ENCODE data around the gene PRR22. TPM values are rescaled to one million over a fixed set of nuclear protein-coding genes. Genes with fewer than 3 reads are reported as not detected.

Gene PRR22
- total RNA-seq, 2 experiments from 2014 or later, result 1.1 to 1.5 TPM

DNA sequence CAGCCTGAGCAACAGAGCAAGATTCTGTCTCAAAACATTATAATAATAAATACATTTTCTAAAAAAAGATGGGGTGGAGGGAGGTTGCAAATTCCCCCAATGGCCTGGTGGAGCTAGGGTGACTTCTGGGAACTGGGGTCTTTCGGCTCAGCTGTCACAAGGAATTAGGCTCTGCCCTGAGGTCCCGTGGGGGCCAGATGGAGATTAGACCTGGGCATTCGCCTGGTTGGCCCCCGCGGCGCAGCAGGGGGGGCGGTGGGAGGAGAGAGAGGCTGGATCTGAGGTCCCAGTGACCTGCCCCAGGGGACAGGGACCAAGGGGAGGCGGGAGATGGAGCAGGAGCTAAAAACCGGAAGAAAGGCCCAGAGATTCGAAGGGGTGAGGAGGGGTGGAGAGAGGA is 40.2 kb upstream of the PRR22 start:
- DNase-seq, result no peak
- Mint-ChIP-seq H3K36me3 (ENCODE audit: low read depth) (no peaks in the 10 kb centered on the region), H3K4me3 (no peak overlapping the region), H3K27me3 (ENCODE audit: low read depth) (no peaks in the 10 kb centered on the region), H3K4me1 (ENCODE audit: low read depth) (peaks cover 9% of the 10 kb centered on the region), H3K27ac (no peak overlapping the region), H3K9me3 (no peaks in the 10 kb centered on the region)
- intact Hi-C loops (cut with micrococcal nuclease), result loop anchor here (5.0 kb wide), 2 partner anchors 128 to 948 kb away; partner anchors contain the start of gene VAV1
- CTCF ChIA-PET, result interaction anchor here (0.9 kb wide), 1 partner anchor 21 kb away, joined by 3 read pairs; no protein-coding TSS in a partner anchor

GRCh38 chr19:5823579-5824281 is 39.2 kb upstream of the PRR22 start:
- CTCF ChIA-PET, result interaction anchor here (0.6 to 1.1 kb wide), 2 partner anchors 20 to 21 kb away, joined by 3 to 4 read pairs; no protein-coding TSS in a partner anchor
- peaks cover 9% of the 10 kb centered on the region for H3K4me1 Mint-ChIP-seq (ENCODE audit: low read depth)
- H3K27ac Mint-ChIP-seq, result no peak overlapping the region

DNA sequence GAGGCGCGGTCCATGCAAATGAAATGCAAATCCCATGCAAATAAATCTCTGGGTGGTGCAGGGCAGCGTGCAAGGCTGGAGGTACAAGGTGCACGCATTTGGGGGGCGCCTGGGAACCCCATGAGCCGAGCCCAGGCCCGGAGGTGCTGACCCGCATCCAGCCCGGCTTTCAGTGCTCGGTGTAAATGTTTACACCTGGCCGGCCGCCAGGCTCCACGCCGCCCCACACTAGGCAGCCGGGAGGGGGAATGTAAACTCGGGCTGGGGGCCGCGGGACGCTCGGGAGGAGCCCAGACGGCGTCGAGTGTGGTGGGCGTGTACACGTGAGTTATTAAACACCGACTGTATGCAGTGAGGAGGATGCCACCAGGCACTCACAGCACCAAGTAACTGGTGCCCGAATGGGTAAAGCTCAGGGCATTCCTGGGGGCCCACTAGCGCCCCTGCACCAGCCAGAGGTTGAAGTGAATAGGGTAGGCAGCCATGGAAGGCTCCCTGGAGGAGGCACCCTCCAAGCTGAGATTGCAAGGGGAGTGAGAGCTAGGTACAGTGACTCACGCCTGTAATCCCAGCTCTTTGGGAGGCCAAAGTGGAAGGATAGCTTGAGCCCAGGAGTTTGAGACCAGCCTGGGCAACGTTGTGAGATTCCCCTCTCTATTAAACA is 37.8 kb upstream of the PRR22 start:
- Mint-ChIP-seq H3K36me3 (ENCODE audit: low read depth) (no peaks in the 10 kb centered on the region), H3K9me3 (no peaks in the 10 kb centered on the region), H3K4me3 (no peak overlapping the region), H3K27ac (no peak overlapping the region), H3K4me1 (ENCODE audit: low read depth) (peaks cover 8% of the 10 kb centered on the region), H3K27me3 (ENCODE audit: low read depth) (no peaks in the 10 kb centered on the region)
- CTCF ChIA-PET, result interaction anchor here (1.1 kb wide), 1 partner anchor 18 kb away, joined by 6 read pairs; no protein-coding TSS in a partner anchor
- no peak for DNase-seq
- intact Hi-C loops (cut with micrococcal nuclease), result no loop called here

More at GRCh38 chr19:5823579-5824281, 39.2 kb upstream of the PRR22 start:
- no peaks in the 10 kb centered on the region for H3K27me3 Mint-ChIP-seq (ENCODE audit: low read depth)
- H3K4me3 Mint-ChIP-seq, result no peak overlapping the region
- H3K36me3 Mint-ChIP-seq (ENCODE audit: low read depth), result no peaks in the 10 kb centered on the region
- no peaks in the 10 kb centered on the region for H3K9me3 Mint-ChIP-seq
- intact Hi-C loops (cut with micrococcal nuclease), result no loop called here
- no peak for DNase-seq

- no peaks in the 10 kb centered on the region for H3K27me3 Mint-ChIP-seq (ENCODE audit: low read depth)
- intact Hi-C loops (cut with micrococcal nuclease), result no loop called here
- CTCF ChIA-PET, result interaction anchor here (1.1 kb wide), 1 partner anchor 18 kb away, joined by 6 read pairs; no protein-coding TSS in a partner anchor
Measured at GRCh38 chr19:5821521-5822180, 37.1 kb upstream of the PRR22 start.

GRCh38 chr19:5820785-5821184 is 36.2 kb upstream of the PRR22 start:
- no peaks in the 10 kb centered on the region for H3K27me3 Mint-ChIP-seq (ENCODE audit: low read depth)
- no peak for DNase-seq
- H3K4me1 Mint-ChIP-seq (ENCODE audit: low read depth), result no peaks in the 10 kb centered on the region
- H3K9me3 Mint-ChIP-seq, result no peaks in the 10 kb centered on the region
- H3K4me3 Mint-ChIP-seq, result no peak overlapping the region
- H3K27ac Mint-ChIP-seq, result no peak overlapping the region
- CTCF ChIA-PET, result interaction anchor here (1.0 kb wide), 1 partner anchor 14 kb away, joined by 3 read pairs; no protein-coding TSS in a partner anchor
- intact Hi-C loops (cut with micrococcal nuclease), result no loop called here
- no peaks in the 10 kb centered on the region for H3K36me3 Mint-ChIP-seq (ENCODE audit: low read depth)

More at GRCh38 chr19:5821521-5822180, 37.1 kb upstream of the PRR22 start:
- no peaks in the 10 kb centered on the region for H3K36me3 Mint-ChIP-seq (ENCODE audit: low read depth)
- DNase-seq, result no peak
- no peaks in the 10 kb centered on the region for H3K9me3 Mint-ChIP-seq
- H3K4me1 Mint-ChIP-seq (ENCODE audit: low read depth), result peaks cover 1% of the 10 kb centered on the region
- H3K27ac Mint-ChIP-seq, result no peak overlapping the region
- no peak overlapping the region for H3K4me3 Mint-ChIP-seq

- H3K27me3 Mint-ChIP-seq (ENCODE audit: low read depth), result no peaks in the 10 kb centered on the region
- no peaks in the 10 kb centered on the region for H3K9me3 Mint-ChIP-seq
- DNase-seq, result no peak
- H3K4me1 Mint-ChIP-seq (ENCODE audit: low read depth), result no peaks in the 10 kb centered on the region
- H3K4me3 Mint-ChIP-seq, result no peak overlapping the region
- no peaks in the 10 kb centered on the region for H3K36me3 Mint-ChIP-seq (ENCODE audit: low read depth)
- CTCF ChIA-PET, result interaction anchor here (0.5 to 1.2 kb wide), 2 partner anchors 9 to 478 kb away, joined by 3 to 4 read pairs; no protein-coding TSS in a partner anchor
- intact Hi-C loops (cut with micrococcal nuclease), result no loop called here
- no peak overlapping the region for H3K27ac Mint-ChIP-seq
Measured at GRCh38 chr19:5818594-5818993, 34.0 kb upstream of the PRR22 start.

DNA sequence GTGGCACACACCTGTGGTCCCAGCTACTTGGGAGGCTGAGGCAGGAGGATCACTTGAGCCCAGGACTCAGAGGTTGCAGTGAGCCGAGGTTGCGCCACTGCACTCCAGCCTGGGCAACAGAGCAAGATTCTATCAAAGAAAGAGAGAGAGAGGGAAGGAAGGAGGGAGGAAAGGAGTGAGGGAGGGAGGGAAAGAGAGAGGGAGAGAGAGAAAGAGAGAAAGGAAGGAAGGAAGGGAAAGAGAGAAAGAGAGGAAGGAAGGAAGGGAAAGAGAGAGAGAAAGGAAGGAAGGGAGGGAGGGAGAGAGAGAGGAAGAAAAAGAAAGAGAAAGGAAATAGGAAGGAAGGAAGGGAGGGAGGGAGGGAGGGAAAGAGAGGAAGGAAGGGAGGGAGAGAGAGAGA is 32.7 kb upstream of the PRR22 start:
- H3K4me1 Mint-ChIP-seq (ENCODE audit: low read depth), result no peaks in the 10 kb centered on the region
- intact Hi-C loops (cut with micrococcal nuclease), result no loop called here
- H3K36me3 Mint-ChIP-seq (ENCODE audit: low read depth), result no peaks in the 10 kb centered on the region
- CTCF ChIA-PET, result no interaction called here
- H3K27ac Mint-ChIP-seq, result no peak overlapping the region
- H3K4me3 Mint-ChIP-seq, result no peak overlapping the region
- no peak for DNase-seq
- no peaks in the 10 kb centered on the region for H3K27me3 Mint-ChIP-seq (ENCODE audit: low read depth)
- no peaks in the 10 kb centered on the region for H3K9me3 Mint-ChIP-seq

DNA sequence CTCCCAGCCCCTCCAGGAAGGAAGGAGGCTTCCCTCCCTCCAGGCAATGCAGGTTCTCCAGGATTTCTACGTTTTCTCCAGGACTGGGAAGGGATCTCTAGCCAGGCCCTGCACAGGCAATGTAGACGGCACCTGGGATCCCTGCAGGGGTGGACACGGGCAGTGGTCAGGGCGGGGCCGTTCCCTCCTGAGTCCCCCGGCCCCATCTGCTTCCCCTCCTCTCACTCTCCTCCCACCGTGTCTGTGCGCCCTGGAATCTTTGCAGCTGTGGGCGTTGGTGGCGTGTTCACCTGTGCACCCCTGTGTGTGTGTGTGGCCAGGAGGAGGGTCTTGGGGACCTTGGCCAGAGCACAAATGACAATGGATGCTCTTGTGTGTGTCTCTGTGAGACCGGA is 30.3 kb upstream of the PRR22 start:
- intact Hi-C loops (cut with micrococcal nuclease), result no loop called here
- CTCF ChIA-PET, result no interaction called here

DNA sequence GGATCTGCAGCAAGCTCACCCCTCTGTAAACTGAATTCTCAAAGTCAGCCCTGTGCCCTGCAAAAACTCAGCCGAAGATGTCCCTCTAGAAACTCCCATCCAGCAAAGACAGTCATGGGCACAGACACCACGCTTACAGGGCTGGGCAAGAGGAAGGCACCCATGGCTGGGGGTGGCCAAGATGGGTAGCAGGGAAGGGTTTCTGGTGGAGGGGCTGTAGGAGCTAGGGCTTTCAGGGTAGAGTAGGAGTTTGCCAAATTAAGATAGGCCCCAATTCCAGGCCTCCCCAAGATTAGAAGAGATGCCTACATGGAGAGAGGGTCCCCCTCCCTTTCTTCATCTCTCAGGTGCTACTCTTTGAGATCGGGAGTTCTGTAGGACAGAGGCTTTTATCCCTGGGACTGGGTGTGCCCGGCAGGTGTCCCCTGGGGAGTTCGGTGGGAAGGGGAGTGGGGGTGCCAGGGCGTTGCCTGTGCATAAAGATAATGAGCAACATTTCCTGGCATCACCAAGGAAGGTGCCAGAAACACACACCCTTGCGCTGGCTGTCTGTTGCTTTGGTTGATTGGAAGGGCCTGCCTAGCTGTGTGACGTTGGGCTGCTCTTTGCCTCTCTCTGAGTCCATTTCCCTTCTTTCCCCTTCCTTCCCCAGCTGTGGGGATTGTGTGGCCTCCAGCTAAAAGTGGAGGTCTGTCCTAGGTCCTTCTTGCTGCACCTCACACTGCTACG is 29.7 kb upstream of the PRR22 start:
- CTCF ChIA-PET, result no interaction called here
- H3K27ac Mint-ChIP-seq, result no peak overlapping the region
- no peak for DNase-seq
- H3K4me3 Mint-ChIP-seq, result no peak overlapping the region
- no peaks in the 10 kb centered on the region for H3K27me3 Mint-ChIP-seq (ENCODE audit: low read depth)
- intact Hi-C loops (cut with micrococcal nuclease), result no loop called here
- no peaks in the 10 kb centered on the region for H3K9me3 Mint-ChIP-seq
- H3K4me1 Mint-ChIP-seq (ENCODE audit: low read depth), result no peaks in the 10 kb centered on the region
- H3K36me3 Mint-ChIP-seq (ENCODE audit: low read depth), result no peaks in the 10 kb centered on the region

More for the DNA sequence above, 30.3 kb upstream of the PRR22 start:
- Mint-ChIP-seq H3K27ac (no peak overlapping the region), H3K27me3 (ENCODE audit: low read depth) (no peaks in the 10 kb centered on the region), H3K36me3 (ENCODE audit: low read depth) (no peaks in the 10 kb centered on the region), H3K4me3 (no peak overlapping the region), H3K4me1 (ENCODE audit: low read depth) (no peaks in the 10 kb centered on the region), H3K9me3 (no peaks in the 10 kb centered on the region)
- no peak for DNase-seq

GRCh38 chr19:5811117-5811516 is 26.6 kb upstream of the PRR22 start:
- no peak overlapping the region for H3K27ac Mint-ChIP-seq
- DNase-seq, result no peak
- H3K4me1 Mint-ChIP-seq (ENCODE audit: low read depth), result no peaks in the 10 kb centered on the region
- no peak overlapping the region for H3K4me3 Mint-ChIP-seq
- H3K36me3 Mint-ChIP-seq (ENCODE audit: low read depth), result no peaks in the 10 kb centered on the region
- CTCF ChIA-PET, result interaction anchor here (0.6 to 0.9 kb wide), 2 partner anchors 131 to 157 kb away, joined by 3 to 5 read pairs; no protein-coding TSS in a partner anchor
- intact Hi-C loops (cut with micrococcal nuclease), result no loop called here
- no peaks in the 10 kb centered on the region for H3K9me3 Mint-ChIP-seq
- H3K27me3 Mint-ChIP-seq (ENCODE audit: low read depth), result no peaks in the 10 kb centered on the region

GRCh38 chr19:5809469-5809868 is 24.9 kb upstream of the PRR22 start:
- Mint-ChIP-seq H3K9me3 (no peaks in the 10 kb centered on the region), H3K27ac (no peak overlapping the region), H3K4me1 (ENCODE audit: low read depth) (peaks cover 2% of the 10 kb centered on the region), H3K36me3 (ENCODE audit: low read depth) (no peaks in the 10 kb centered on the region), H3K27me3 (ENCODE audit: low read depth) (peaks cover 2% of the 10 kb centered on the region), H3K4me3 (no peak overlapping the region)
- no peak for DNase-seq
- intact Hi-C loops (cut with micrococcal nuclease), result no loop called here
- CTCF ChIA-PET, result interaction anchor here (0.8 to 0.9 kb wide), 3 partner anchors 93 to 213 kb away, joined by 3 to 5 read pairs (median 3); partner anchors contain the start of gene RPL36

- Mint-ChIP-seq H3K4me1 (ENCODE audit: low read depth) (peaks cover 6% of the 10 kb centered on the region), H3K36me3 (ENCODE audit: low read depth) (no peaks in the 10 kb centered on the region), H3K9me3 (no peaks in the 10 kb centered on the region), H3K27me3 (ENCODE audit: low read depth) (peaks cover 5% of the 10 kb centered on the region), H3K27ac (no peak overlapping the region), H3K4me3 (no peak overlapping the region)
- CTCF ChIA-PET, result interaction anchor here (0.7 to 0.9 kb wide), 4 partner anchors 94 to 213 kb away, joined by 3 to 5 read pairs (median 3); partner anchors contain the start of gene RPL36
- no peak for DNase-seq
- intact Hi-C loops (cut with micrococcal nuclease), result no loop called here
Measured at GRCh38 chr19:5809053-5809452, 24.5 kb upstream of the PRR22 start.

Measured in activated naive CD4-positive, alpha-beta T cell treated with anti-CD3 and anti-CD28 coated beads for 36 hours (primary cell).